MM.1S (cell line): ENCODE results near the gene NAB2.

Experiments used
- DNase-seq: peaks from one replicate; pipeline ENCODE4 v3.0.0-alpha.2; 2015
- H2AFZ ChIP-seq: fragments of 300-600 bp; sonication (generic); 2 replicates; pipeline ENCODE4 v1.6.0; 2016; ENCODE audit warnings: antibody characterized with exemption, low read length
- H3F3A ChIP-seq: fragments of 300-600 bp; sonication (generic); 2 replicates; pipeline ENCODE4 v1.6.1; 2016; ENCODE audit warnings: mild to moderate bottlenecking, antibody characterized with exemption, low read length, moderate library complexity, mixed read lengths; ENCODE audit not compliant: insufficient read depth
- H3K27ac ChIP-seq: fragments of 300-600 bp; sonication (generic); 2 replicates; pipeline ENCODE4 v1.5.1; 2016; ENCODE audit warnings: mild to moderate bottlenecking, low read length
- H3K27me3 ChIP-seq: fragments of 300-600 bp; sonication (generic); replicated peaks from 2 replicates; pipeline ENCODE4 v1.6.0; 2016; ENCODE audit warnings: low read length; ENCODE audit not compliant: insufficient read depth
- H3K36me3 ChIP-seq: fragments of 300-600 bp; sonication (generic); replicated peaks from 2 replicates; pipeline ENCODE4 v1.6.1; 2016; ENCODE audit warnings: mild to moderate bottlenecking, low read length, mixed read lengths; ENCODE audit not compliant: insufficient read depth
- H3K4me1 ChIP-seq: fragments of 300-600 bp; sonication (generic); 2 replicates; pipeline ENCODE4 v1.6.1; 2016; ENCODE audit warnings: low read length, mixed read lengths
- H3K4me2 ChIP-seq: fragments of 300-600 bp; sonication (generic); 2 replicates; pipeline ENCODE4 v1.6.0; 2016; ENCODE audit warnings: low read depth, low read length
- H3K4me3 ChIP-seq: fragments of 300-600 bp; sonication (generic); 2 replicates; pipeline ENCODE4 v1.5.1; 2016; ENCODE audit warnings: low read length, mixed read lengths
- H3K79me2 ChIP-seq: fragments of 300-600 bp; sonication (generic); 2 replicates; pipeline ENCODE4 v1.6.1; 2016; ENCODE audit warnings: mixed run types, low read length, mixed read lengths
- H3K9ac ChIP-seq: fragments of 300-600 bp; sonication (generic); 2 replicates; pipeline ENCODE4 v1.6.1; 2016; ENCODE audit warnings: low read length, mixed read lengths
- H3K9me2 ChIP-seq: fragments of 300-600 bp; sonication (generic); replicated peaks from 2 replicates; pipeline ENCODE4 v1.6.1; 2016; ENCODE audit warnings: mild to moderate bottlenecking, low read length, mixed read lengths; ENCODE audit not compliant: insufficient read depth
- H3K9me3 ChIP-seq: fragments of 300-600 bp; sonication (generic); replicated peaks from 2 replicates; pipeline ENCODE4 v1.6.1; 2016; ENCODE audit warnings: mild to moderate bottlenecking, low read length, mixed read lengths; ENCODE audit not compliant: insufficient read depth
- H4K20me1 ChIP-seq: fragments of 300-600 bp; sonication (generic); 2 replicates; pipeline ENCODE4 v1.6.1; 2016; ENCODE audit warnings: mild to moderate bottlenecking, low read length, moderate library complexity, mixed read lengths; ENCODE audit not compliant: insufficient read depth
- CTCF ChIP-seq: fragments of 300-600 bp; sonication (generic); IDR thresholded peaks from 2 replicates; pipeline ENCODE4 v1.5.1; 2016; ENCODE audit warnings: antibody characterized with exemption, low read length, mixed read lengths
- EZH2 ChIP-seq: fragments of 300-600 bp; sonication (generic); optimal IDR thresholded peaks from 2 replicates; pipeline ENCODE3; 2017; ENCODE audit warnings: low read depth, mild to moderate bottlenecking, antibody characterized with exemption, low read length, mixed read lengths
- EZH2phosphoT487 ChIP-seq: fragments of 300-600 bp; sonication (generic); IDR thresholded peaks from 2 replicates; pipeline ENCODE4 v1.6.1; 2018; ENCODE audit warnings: antibody characterized with exemption, low read length

Gene NAB2

DNA sequence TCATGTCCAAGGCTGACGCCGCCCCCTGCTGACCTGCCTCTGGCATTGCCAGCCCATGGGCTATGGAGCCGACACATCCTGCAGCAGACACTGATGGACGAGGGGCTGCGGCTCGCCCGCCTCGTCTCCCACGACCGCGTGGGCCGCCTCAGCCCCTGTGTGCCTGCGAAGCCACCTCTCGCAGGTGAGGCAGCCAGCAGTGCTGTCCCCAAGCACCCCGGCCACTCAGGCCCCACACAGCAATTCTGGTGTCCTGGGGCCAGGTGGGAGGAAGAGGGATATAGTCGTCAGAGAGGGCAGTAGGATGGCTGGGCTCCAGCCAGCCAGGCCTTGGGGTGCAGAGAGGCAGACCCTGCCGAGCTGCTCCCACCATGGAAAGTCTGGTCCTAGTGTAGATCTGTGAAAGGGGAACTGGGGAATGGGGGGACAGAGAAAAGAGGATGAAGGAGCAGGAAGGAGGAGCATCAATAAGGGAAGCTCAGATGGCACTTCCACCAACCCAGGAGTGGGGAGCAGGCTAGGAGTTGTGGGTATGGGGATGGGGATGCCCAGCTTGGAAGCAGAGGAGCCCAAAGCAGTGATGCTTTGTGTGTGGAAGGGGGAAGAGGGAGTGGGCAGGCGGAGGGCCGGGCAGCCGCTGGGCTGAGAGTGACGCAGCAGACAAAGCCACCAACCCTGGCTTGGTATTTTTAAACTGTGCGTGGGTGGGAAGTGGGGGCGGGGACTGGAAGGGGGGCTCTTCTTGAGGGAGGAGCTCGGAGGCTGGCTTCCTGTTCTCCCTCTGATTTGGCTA, 4.7 kb downstream of the NAB2 start:
- Histone ChIP-seq H3K4me3 (no peak overlapping the region), H3K36me3 (no peaks in the 10 kb centered on the region), H3F3A (no peaks in the 10 kb centered on the region), H3K9me2 (no peaks in the 10 kb centered on the region), H3K4me2 (no peak overlapping the region), H3K27me3 (no peaks in the 10 kb centered on the region), H4K20me1 (no peaks in the 10 kb centered on the region), H3K27ac (no peak overlapping the region), H3K4me1 (no peaks in the 10 kb centered on the region), H3K9me3 (no peaks in the 10 kb centered on the region), H2AFZ (no peak overlapping the region), H3K9ac (no peak overlapping the region), H3K79me2 (no peaks in the 10 kb centered on the region)
- no peak for TF ChIP-seq EZH2phosphoT487
- peak; percentile 62 for TF ChIP-seq CTCF
- peak; percentile 29 for DNase-seq

GRCh38 chr12:57094208-57095160, 5.6 kb downstream of the NAB2 start:
- Histone ChIP-seq H3K4me3 (no peak overlapping the region), H3K9me3 (no peaks in the 10 kb centered on the region), H3K9ac (no peak overlapping the region), H3K79me2 (no peaks in the 10 kb centered on the region), H3K9me2 (no peaks in the 10 kb centered on the region), H2AFZ (no peak overlapping the region), H3K4me2 (no peak overlapping the region), H4K20me1 (no peaks in the 10 kb centered on the region), H3F3A (no peaks in the 10 kb centered on the region), H3K4me1 (no peaks in the 10 kb centered on the region), H3K27me3 (no peaks in the 10 kb centered on the region), H3K27ac (no peak overlapping the region), H3K36me3 (no peaks in the 10 kb centered on the region)
- no peak for TF ChIP-seq EZH2phosphoT487
- no peak for TF ChIP-seq EZH2
- TF ChIP-seq CTCF: no peak
- DNase-seq: no peak

GRCh38 chr12:57095440-57095839, 6.5 kb downstream of the NAB2 start:
- Histone ChIP-seq H3K4me2 (no peak overlapping the region), H3F3A (no peaks in the 10 kb centered on the region), H3K9ac (no peak overlapping the region), H3K4me3 (no peak overlapping the region), H3K79me2 (no peaks in the 10 kb centered on the region), H4K20me1 (no peaks in the 10 kb centered on the region), H3K36me3 (no peaks in the 10 kb centered on the region), H3K4me1 (no peaks in the 10 kb centered on the region), H3K27ac (no peak overlapping the region), H3K9me2 (no peaks in the 10 kb centered on the region), H3K9me3 (no peaks in the 10 kb centered on the region), H3K27me3 (no peaks in the 10 kb centered on the region), H2AFZ (no peak overlapping the region)
- no peak for TF ChIP-seq EZH2phosphoT487
- no peak for TF ChIP-seq CTCF
- TF ChIP-seq EZH2: no peak
- no peak for DNase-seq
